ENCODE results near the gene THEM5. TPM values are rescaled to one million over a fixed set of nuclear protein-coding genes. Genes with fewer than 3 reads are reported as not detected.

Gene THEM5
- total RNA-seq, 1 donor from 2014 or later: not detected

- DNase-seq (ENCODE audit: low spot score in 2 of 2, unreplicated experiment in 2 of 2): no peak
- Mint-ChIP-seq H3K9me3 (no peaks in the 10 kb centered on the region), H3K27ac (no peak overlapping the region), H3K4me3 (no peak overlapping the region), H3K4me1 (no peaks in the 10 kb centered on the region), H3K36me3 (no peaks in the 10 kb centered on the region), H3K27me3 (ENCODE audit: low read depth) (peaks cover 52% of the 10 kb centered on the region)
- TF ChIP-seq, protein P1, sequence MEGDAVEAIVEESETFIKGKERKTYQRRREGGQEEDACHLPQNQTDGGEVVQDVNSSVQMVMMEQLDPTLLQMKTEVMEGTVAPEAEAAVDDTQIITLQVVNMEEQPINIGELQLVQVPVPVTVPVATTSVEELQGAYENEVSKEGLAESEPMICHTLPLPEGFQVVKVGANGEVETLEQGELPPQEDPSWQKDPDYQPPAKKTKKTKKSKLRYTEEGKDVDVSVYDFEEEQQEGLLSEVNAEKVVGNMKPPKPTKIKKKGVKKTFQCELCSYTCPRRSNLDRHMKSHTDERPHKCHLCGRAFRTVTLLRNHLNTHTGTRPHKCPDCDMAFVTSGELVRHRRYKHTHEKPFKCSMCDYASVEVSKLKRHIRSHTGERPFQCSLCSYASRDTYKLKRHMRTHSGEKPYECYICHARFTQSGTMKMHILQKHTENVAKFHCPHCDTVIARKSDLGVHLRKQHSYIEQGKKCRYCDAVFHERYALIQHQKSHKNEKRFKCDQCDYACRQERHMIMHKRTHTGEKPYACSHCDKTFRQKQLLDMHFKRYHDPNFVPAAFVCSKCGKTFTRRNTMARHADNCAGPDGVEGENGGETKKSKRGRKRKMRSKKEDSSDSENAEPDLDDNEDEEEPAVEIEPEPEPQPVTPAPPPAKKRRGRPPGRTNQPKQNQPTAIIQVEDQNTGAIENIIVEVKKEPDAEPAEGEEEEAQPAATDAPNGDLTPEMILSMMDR (IDR thresholded peaks at IDR 0.05; ENCODE audit: unreplicated experiment): no peak
These were observed 54.1 kb downstream of the THEM5 start for GRCh38 chr1:151799179-151800022.

- DNase-seq (ENCODE audit: low spot score in 2 of 2, unreplicated experiment in 2 of 2): no peak
These were observed 54.9 kb downstream of the THEM5 start for GRCh38 chr1:151798571-151798970.

More at GRCh38 chr1:151798571-151798970, 54.9 kb downstream of the THEM5 start:
- TF ChIP-seq, protein P1 (IDR thresholded peaks at IDR 0.05; ENCODE audit: unreplicated experiment): no peak
- no peaks in the 10 kb centered on the region for H3K4me1 Mint-ChIP-seq
- H3K27ac Mint-ChIP-seq: no peak overlapping the region
- H3K36me3 Mint-ChIP-seq: no peaks in the 10 kb centered on the region
- no peaks in the 10 kb centered on the region for H3K9me3 Mint-ChIP-seq
- no peak overlapping the region for H3K4me3 Mint-ChIP-seq
- peaks cover 43% of the 10 kb centered on the region for H3K27me3 Mint-ChIP-seq (ENCODE audit: low read depth)

Other genes with a start within 250 kb of the THEM5 start
- 41.5 to 44.0 TPM (median 43.4 TPM) in 3 replicates for gene SNX27, start 241.7 kb downstream of the THEM5 start, total RNA-seq
- 0.88 to 1.2 TPM (median 1.1 TPM) in 3 replicates for gene CELF3, start 136.9 kb downstream of the THEM5 start, total RNA-seq
- not detected in 3 replicates for gene RIIAD1, start 132.2 kb downstream of the THEM5 start, total RNA-seq
- gene MRPL9, start 90.2 kb downstream of the THEM5 start, total RNA-seq: 70.6 to 73.1 TPM (median 72.0 TPM) in 3 replicates
- gene TDRKH, start 63.2 kb downstream of the THEM5 start, total RNA-seq: 8.2 to 9.9 TPM (median 8.4 TPM) in 3 replicates
- not detected in 3 replicates for gene LINGO4, start 48.3 kb downstream of the THEM5 start, total RNA-seq
- gene RORC, start 21.9 kb downstream of the THEM5 start, total RNA-seq: not detected in 3 replicates
- gene C2CD4D, start 13.9 kb downstream of the THEM5 start, total RNA-seq: 0.38 to 0.65 TPM (median 0.53 TPM) in 3 replicates
- gene THEM4, start 55.8 kb upstream of the THEM5 start, total RNA-seq: 23.3 to 24.3 TPM (median 24.1 TPM) in 3 replicates
- gene S100A10, start 140.1 kb upstream of the THEM5 start, total RNA-seq: 219 to 234 TPM (median 222 TPM) in 3 replicates
- gene S100A11, start 183.3 kb upstream of the THEM5 start, total RNA-seq: 351 to 373 TPM (median 358 TPM) in 3 replicates
- not detected in 3 replicates for gene TCHHL1, start 235.4 kb upstream of the THEM5 start, total RNA-seq